GM21723 (cell line): Measurements from ENCODE around the gene AKAP13.

Experiments used
- ATAC-seq: cut with Tn5 transposase; IDR thresholded peaks from one replicate; pipeline ENCODE4 v1.9.1; 2021; ENCODE audit warnings: mild to moderate bottlenecking, moderate library complexity; ENCODE audit not compliant: unreplicated experiment

The AKAP13 gene

DNA sequence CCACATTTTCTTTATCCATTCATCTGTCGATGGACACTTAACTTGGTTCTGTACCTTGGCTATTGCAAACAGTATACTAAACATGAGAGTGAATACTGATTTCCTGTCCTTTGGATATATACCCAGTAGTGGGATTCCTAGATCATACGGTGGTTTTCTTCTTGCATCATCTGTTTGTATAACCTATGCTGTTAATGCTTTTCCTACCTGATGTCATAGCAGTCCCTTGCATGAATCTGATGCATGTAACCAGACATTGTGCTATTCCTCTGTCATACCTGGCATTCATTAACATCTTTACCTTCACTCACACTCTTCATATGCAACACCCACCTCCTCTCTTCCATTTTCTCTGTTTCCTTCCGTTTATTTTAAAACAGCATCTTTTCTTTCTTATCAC lies 229.1 kb downstream of the AKAP13 start:
- no peak for ATAC-seq

DNA sequence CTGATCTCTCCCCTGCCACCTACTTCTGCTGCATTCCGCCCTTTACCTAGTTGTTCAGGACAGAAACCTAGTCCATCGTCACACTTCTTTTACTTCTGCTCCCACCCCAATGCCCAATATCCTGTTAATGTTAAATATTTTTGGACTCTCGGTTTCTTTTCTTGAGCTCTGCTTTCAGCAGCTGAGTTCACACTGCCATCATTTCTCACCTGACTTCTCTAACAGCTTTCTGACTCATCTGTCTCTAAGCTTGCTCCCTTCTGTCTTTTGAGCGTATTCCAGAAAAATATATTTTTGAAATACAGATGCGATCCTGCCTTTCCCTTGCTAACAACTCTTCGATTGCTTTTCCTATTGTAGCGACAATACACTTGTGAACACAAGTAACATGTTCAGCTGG lies 231.0 kb downstream of the AKAP13 start:
- ATAC-seq, result no peak

DNA sequence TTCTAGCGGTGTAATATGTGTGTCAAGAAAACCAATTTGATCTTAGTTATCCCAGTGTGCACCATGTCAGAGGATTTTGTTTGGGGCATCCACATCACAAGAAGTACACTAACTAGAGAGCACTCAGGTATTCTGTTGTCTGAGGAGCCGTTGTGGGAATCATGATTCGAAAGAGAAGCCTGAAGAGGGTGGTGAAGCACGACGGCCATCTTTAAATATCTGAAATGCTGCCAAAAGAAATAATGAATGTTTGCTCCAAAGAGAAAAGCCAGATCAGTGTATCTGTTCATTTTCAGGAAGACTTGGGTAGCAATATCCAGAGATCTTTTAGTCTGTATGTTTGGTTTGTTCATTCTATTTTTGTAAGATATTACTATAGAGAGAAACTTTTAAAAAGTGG lies 233.7 kb downstream of the AKAP13 start:
- no peak for ATAC-seq

DNA sequence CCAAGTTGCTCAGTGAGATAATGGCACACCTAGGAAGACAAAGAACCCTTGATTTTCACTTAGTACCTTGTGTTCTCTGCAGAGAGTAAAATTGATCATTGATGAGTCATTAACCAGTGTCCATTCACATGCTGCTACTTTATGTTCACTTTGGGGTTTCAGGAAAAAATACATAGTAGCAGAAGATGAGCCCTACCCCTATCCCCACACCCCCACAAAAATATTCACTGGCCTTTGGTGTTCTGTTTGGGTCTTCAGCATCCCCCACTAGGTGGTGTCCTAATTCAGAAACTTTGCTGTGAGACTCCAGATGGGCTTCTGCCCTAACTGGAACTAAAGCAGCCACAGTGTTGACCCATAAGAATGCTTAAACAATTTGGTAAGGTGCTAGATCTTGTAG lies 235.5 kb downstream of the AKAP13 start:
- peak; percentile 66 for ATAC-seq

DNA sequence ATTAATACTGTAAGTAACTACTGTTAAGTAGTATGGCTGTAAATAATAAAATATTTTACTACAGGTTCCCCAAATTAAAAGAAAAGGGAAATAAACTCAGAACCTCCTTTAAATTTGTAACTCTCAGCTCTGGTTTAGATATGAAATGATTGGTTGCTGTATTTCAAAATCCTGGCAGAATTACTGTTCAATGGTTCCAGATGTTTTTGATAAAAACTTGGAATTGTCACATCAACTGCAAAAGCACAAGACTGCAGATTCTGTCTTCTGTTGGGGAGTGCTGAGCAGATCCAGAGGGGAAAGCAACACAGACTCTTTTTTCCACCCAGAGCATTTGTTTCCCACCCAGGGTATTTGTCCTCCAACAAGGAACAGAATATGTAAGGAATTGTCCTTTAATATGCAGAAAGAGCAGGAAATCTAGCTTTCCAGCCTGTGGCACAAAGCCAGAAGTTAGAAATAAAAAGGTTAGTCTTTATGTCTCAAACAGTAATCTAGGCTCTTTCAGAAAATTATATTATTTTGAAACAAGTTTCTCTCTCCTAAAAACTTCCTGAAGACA lies 236.2 kb downstream of the AKAP13 start:
- ATAC-seq, result no peak

DNA sequence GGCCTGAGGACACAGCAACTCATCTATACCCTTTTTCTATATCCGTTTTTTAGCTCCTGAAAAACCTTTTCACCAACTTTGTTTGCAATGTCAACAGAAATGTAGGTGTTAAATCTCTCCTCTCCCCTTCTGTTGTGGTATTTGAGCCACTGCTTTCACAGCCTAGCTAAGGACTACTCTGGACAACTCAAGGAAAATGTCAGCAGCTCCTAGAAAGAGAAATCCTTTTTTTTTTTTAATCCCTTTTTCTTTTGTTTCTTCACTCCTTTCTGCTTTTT lies 237.8 kb downstream of the AKAP13 start:
- ATAC-seq, result no peak

DNA sequence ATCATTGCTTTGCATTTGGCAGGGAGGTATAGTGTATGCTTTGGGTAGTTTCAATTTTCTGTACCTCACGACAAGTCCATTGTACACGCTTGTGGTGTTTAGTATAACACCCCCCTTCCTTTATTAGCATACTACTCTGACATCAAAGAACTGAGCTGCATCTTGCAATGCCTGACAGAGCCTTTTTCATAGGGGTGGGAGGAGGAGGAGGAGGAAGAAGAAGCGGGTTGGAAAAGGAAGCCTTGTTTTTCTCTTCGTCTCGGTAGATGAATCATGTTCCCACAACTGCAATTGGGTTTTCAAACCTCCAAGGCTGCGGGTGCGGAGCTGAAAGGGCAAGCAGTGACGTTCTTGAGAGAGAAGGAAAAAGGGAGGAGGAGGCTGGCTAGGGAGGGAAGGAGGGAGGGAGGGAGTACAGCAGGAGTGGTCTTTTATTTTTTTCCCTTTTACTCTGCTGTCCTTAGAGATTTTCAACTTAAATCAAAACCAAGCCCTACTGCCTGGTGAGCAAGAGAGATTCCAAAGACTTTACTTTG lies 238.6 kb downstream of the AKAP13 start:
- peak; percentile 43 for ATAC-seq

DNA sequence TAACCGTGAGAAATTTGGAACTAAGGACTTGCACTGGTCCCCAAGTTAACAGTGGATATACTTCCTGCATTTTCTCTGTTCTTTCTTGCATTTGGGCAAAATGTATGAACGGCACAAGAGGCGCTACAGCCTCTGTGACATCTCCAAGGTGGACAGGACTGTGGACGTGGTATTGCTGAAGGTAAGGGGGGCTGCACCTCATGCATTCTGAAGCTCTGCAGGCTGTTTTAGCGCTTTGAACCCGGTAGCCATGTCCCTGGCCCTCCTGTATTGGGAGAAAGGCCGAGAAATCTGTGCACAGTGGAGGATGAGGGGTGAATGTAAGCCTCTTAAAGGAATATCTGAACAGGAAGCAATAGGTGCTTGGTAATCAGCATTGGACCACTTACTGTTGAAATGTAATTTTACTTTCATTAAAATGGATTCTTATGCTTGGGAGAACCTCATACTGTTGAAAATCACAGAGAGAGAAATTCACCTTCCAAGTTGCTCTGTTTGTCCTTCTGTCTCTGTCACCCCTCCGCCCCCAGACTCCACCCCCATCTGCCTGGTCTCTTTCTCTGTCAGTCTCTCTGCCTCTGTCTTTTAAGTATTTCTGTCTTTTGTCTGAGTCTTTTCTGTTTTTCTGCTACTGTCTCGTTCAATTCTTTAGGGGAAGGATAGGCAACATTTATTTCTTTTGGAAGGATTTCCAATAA lies 239.7 kb downstream of the AKAP13 start:
- ATAC-seq, result no peak

DNA sequence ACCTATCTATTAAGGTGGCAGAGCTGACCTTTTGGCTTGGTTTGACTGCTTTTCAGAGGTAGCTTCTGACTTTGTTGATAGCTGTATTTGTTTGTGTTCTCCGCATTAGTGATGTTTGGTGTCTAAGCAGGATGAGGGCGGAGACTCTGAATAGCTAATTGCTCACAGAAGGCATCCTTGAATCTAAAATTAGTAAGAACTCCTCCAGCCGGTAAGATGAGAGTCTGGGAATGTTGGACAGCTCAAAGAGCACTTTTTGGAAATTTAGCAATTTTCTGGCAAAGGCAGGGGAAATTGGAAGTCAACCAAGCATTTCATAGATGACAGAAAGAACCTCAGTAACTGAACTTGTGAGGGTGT lies 240.3 kb downstream of the AKAP13 start:
- no peak for ATAC-seq

DNA sequence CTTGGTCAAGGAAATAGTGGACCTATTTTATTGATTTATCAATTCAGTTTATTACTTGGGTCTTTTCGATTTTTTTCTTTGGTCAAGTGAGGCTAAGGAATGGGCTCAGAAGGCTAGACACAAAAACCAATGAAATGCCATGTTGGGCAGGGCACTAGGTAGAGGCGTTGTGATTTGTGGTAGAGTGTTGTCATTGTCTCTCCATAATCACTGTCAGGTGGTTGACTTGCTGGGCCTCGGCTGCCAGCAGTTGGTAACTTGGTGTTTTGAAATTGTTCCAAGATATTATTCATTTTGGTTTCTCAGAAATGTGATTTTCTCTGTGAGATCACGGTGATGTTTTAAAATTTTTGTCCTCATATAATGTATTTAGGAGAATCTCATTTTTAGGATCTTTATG lies 240.7 kb downstream of the AKAP13 start:
- no peak for ATAC-seq

DNA sequence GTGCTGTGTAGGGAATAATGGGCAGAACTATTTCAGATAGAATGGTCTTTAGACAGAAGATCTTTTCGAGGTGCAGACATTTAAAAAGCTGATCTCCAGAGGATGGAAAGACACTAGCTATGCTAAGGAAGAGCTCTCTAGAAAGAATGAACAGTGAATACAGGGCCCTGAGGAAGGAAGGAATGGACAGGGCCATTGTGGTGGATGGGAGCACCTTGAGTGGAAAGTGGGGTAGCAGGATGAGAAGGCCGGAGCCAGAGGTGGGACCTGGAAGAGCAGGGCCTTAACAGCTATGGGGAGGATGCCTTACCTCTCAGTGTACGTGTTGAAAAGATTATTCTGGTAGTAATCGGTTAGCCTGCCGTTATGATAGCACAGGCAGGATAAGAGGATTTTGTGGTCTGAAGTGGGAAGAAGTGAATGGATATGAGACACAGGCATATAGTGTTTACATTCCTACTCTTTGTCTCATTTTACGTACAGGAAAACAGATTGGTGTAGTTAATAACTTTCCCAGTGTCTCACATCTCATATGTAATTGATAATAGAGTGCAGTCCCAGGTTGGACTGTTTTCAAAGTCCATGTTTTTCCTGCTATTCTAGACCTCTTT lies 241.9 kb downstream of the AKAP13 start:
- no peak for ATAC-seq

DNA sequence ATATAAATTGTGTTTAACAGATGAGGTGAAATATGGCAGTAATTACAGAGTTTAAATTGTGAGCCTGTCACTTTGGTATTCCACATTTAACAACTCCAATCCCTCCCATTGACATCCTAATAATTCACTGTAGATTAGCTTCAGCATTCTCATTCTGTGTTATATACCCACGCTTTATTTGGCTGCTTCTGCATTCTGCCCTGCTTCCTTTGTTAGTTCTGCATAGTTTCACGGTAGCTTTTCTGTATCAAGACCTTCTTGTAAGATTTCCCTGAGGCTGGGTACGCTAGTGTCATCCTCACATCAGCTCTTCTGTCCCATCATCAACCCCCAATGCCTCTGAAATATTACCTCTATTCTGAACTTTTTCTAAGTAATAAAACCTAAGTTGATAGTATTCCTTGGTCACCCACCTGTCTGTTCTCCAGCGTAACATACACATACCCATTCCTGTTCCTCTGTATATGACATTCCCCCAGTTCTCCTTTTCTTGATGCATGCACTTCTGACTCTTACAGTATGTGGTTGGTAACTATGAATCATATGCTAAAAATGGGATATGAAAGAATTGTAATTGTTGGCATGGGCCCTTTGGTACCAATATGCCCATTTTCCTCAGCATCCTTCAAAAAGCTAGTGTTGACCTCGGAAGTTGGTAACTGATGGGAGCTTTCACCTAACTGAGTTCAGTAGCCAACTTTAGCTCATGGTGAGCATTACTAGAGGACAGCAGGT lies 243.1 kb downstream of the AKAP13 start:
- ATAC-seq, result no peak

DNA sequence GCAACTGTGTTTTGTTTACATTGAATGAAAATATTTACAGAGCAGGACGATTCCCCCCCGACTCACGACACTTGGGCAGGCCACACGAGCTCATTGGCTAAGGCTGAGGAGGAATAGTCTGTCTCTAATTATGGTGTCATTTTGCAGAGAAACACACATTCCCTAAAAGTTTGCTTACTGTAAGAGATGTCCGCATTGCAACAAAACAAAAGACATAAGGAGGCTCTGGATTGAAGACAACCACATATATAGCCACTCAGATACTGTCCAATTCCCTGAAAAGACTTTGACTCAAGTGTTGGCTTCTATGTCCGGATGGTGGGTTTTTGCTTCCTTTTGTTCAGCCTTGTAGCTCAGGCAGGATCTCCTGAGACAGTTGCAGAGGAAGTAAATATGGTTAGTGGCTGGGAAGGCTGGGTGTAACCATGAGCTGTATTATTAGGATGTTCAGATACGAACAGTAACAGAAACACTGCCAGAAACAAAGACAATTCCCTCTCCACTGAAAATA lies 243.9 kb downstream of the AKAP13 start:
- ATAC-seq, result no peak

DNA sequence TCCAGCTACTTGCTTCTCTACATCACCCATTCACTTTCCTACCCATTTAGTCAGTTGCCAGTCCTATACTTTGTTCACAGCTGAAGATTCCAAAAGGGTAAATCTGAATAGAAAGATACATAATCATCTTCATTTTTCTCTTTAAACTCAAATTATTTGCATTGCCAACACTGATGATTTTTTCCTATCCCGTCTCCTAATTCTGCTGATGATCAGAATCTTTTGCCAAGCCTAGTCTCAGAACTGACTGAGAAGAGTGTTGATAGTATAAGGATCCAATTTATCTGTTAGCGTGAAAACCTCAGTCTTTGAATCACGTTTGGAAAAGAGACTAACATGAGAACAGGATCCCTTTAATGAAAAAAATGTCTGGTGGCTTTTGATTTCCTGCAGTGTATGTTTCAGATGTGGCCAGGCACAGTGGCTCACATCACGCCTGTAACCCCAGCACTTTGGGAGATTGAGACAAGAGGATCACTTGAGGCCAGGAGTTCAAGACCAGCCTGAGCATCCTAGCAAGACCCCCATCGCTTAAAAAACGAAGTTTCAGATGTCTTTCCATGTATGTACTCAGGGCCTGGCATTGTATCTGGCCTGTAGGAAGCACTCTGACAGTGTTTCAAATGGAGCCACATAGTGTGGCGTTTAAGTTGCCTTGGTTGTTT lies 244.9 kb downstream of the AKAP13 start:
- ATAC-seq, result peak; percentile 9

DNA sequence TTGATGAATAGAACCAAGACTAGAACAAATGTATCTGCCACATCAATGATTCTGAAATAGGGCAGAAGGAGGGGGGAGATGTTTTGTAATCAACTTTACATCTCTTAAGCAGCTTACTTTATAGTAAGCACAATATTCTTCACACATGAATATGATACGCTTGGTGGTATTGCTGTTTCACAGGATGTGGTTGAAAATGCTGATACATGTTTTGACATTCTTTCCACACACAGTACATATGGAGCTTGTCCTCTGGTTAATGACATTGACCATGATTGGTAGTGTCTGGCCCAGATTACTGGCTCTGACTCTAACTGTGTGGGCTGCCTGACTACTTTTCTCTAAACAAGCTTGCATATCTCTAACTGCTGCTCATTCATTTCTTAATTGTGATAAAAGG lies 245.5 kb downstream of the AKAP13 start:
- ATAC-seq, result peak; percentile 74

DNA sequence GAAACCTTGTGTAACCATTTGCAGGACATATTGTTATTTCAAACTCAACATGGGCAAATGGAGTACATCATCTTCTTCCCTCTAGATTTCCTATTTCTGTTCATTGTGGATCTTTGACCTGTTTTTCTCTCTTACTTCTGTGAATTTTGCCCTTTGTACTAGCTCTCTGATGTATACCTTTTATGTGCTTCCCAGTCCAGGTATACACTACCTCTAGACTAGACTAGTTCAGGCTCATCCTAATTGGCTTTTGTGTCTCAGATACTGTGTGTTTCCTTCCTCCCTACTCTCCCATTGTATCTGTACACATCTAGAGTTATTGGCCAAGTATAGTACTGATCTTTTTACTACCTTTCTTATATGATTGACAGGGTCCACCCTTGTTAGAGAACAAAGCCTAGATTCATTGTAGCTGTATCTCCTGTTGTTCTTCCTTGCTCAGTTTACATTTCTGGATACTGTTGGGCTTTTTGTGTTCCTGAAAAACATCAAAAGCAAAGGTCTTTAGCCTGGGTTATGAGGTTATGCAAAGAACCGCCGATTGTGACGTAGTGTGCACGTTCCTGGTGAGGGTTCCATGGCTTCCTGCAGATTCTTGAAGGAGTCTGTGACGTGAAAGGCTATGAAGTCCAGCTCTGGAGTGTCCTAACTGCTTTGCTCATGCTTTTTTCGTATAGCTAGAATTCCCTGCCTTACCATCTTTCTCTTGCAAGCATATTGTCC lies 247.0 kb downstream of the AKAP13 start:
- ATAC-seq, result no peak

DNA sequence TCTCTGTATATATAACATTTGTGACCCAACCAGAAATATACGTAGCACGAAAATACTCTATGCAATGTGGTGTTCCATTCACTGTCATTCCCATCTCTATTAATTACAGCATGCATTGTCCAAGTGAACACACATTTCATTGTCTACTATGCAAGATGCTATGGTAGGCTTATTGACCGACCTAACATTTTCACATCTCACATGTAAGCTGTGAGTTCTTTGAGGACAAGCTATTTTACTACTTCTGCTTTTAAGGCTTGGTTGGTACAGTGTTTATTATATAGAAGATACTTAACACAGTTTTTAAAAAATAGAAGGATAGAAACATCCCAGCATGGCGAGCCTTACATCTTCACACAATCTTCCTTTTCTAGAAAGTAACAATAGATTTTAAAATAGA lies 249.9 kb downstream of the AKAP13 start:
- ATAC-seq, result no peak

DNA sequence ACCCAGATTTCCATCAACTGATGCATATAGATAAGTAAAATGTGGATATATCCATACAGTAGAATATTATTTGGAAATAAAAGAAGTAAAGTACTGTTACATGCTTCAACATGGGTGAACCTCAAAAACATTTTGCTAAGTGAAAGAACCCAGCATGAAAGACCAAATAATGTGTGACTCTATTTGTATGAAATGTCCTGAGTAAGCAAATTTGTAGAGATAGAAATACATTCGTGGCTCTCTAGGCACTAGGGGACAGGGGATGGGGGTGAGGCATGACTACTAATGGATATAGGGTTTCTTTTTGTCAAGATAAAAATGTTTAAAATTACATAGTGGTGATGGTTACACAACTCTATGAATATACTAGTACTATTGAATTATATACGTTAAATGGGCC lies 250.6 kb downstream of the AKAP13 start:
- ATAC-seq, result no peak

DNA sequence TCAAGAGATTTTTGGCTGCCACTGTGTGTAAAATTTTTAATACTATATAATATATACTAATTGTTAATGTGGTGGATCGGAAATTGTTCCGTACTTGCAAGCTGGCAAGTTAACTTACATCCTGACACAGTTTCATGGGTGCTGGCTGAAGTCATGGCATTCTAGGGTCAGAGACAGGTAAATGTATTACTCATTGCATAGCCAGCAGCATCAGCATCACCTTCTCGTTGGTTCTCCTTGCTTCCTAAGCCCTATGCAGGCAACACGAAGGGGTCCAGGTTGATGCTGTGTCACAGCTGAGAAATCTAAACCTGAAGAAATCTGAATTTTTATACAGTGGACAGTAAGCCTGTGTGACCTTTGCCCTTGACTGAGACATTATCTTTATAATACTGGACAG lies 251.6 kb downstream of the AKAP13 start:
- ATAC-seq, result no peak

DNA sequence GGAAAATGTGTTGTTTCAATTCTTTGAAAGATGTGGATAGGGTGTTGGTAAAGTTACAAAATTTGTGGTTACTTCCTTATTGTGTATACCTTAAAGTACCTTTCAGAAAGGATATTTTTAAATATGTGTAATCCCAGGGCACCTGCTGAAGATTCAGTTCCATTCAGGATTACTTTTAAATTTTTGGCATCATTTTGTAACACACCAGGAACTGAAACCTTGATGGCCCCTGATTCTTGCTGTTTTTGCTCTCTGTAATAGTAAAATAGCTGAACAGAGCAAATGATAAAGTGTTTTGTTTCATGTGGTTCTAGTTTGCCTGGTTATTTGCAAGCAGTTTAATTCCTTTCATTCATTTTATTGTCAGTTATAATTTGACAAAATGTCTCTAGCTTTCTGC lies 253.5 kb downstream of the AKAP13 start:
- no peak for ATAC-seq

DNA sequence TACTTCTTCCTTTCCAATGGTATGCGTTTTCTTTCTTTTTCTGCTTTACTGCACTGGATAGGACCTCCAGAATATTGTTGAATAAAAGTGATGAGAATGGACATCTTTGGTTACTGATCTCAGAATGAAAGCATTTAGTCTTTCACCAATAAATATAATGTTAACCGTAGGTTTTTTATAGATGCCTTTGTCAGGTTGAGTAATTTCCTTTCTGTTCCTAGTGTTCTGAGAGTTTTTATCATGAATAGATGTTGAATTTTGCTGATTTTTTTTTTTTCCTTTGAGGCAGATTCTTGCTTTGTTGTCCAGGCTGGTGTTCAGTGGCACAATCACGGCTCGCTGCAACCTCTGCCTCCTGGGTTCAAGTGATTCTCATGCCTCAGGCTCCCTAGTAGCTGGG lies 255.9 kb downstream of the AKAP13 start:
- ATAC-seq, result no peak
